ENCODE data around the gene POLA1. TPM values are rescaled to one million over a fixed set of nuclear protein-coding genes. Genes with fewer than 3 reads are reported as not detected.

Gene POLA1
- total and polyA plus RNA-seq, 2 donors (not counting 1 experiment from before 2014, with no cell fraction given): 3.0 to 16.3 TPM

- Histone ChIP-seq H3K9me3 (ENCODE audit: control extremely low read depth in 1 of 3, control insufficient read depth in 2 of 3, insufficient read depth in 1 of 3, low read length in 2 of 3) (no peaks in the 10 kb centered on the region), H3K4me1 (ENCODE audit: control insufficient read depth in 2 of 2, insufficient read depth in 2 of 2, low read length in 2 of 2) (no peaks in the 10 kb centered on the region), H3K27me3 (replicated peaks in 1 of 4; ENCODE audit: control extremely low read depth in 1 of 4, control insufficient read depth in 3 of 4, insufficient read depth in 4 of 4, low read length in 3 of 4) (no peaks in the 10 kb centered on the region), H3K36me3 (replicated peaks in 1 of 2; ENCODE audit: control extremely low read depth in 1 of 2, control insufficient read depth in 1 of 2, extremely low read depth in 1 of 2, insufficient read depth in 2 of 2, low read length in 1 of 2) (peaks cover 0 to 6% of the 10 kb centered on the region in 2 experiments), H2AFZ (ENCODE audit: insufficient read depth, low read depth, low read length, poor library complexity, severe bottlenecking) (no peak overlapping the region), H3K27ac (ENCODE audit: low read length in 2 of 2) (no peak overlapping the region), H3K9ac (ENCODE audit: low read length) (no peak overlapping the region), H3K79me2 (ENCODE audit: control insufficient read depth, insufficient read depth, low read length) (no peaks in the 10 kb centered on the region), H3K4me3 (ENCODE audit: control extremely low read depth in 1 of 5, extremely low read depth in 1 of 5, insufficient read depth in 1 of 5, low read depth in 2 of 5, low read length in 4 of 5) (no peak overlapping the region), H4K20me1 (ENCODE audit: control insufficient read depth, insufficient read depth, low read length, poor library complexity, severe bottlenecking) (no peaks in the 10 kb centered on the region), H3K4me2 (replicated peaks; ENCODE audit: low read depth, low read length, poor library complexity, severe bottlenecking) (no peak overlapping the region)
- no peak overlapping the region for H3K27ac Mint-ChIP-seq
- H3K9me3 Mint-ChIP-seq (ENCODE audit: insufficient read depth): no peaks in the 10 kb centered on the region
- ATAC-seq (ENCODE audit: low read depth) (no peak), DNase-seq (no peak)
- WGBS (ENCODE audit: insufficient coverage): no CpG with 5 or more reads among the region's 5 CpGs
- no peaks in the 10 kb centered on the region for H3K27me3 Mint-ChIP-seq
- TF ChIP-seq CTCF (IDR thresholded peaks at IDR 0.05) (no peak), EZH2 (IDR thresholded peaks at IDR 0.05; ENCODE audit: borderline replicate concordance, insufficient read depth, low read depth, low read length, poor library complexity, severe bottlenecking) (no peak)
- H3K4me3 Mint-ChIP-seq: no peak overlapping the region
- intact Hi-C loops (cut with micrococcal nuclease): no loop called here
- CTCF ChIA-PET: no interaction called here
- POLR2A ChIA-PET: no interaction called here
- H3K4me1 Mint-ChIP-seq: no peaks in the 10 kb centered on the region
Measured at GRCh38 chrX:24768556-24768955, 74.8 kb downstream of the POLA1 start.

- no peak for DNase-seq
- Mint-ChIP-seq H3K27ac (no peak overlapping the region), H3K4me3 (no peak overlapping the region), H3K9me3 (ENCODE audit: insufficient read depth) (no peaks in the 10 kb centered on the region), H3K4me1 (peaks cover 25% of the 10 kb centered on the region), H3K27me3 (no peaks in the 10 kb centered on the region)
- Histone ChIP-seq H4K20me1 (ENCODE audit: control insufficient read depth, insufficient read depth, low read length, poor library complexity, severe bottlenecking) (no peaks in the 10 kb centered on the region), H3K4me3 (ENCODE audit: control extremely low read depth in 1 of 5, extremely low read depth in 1 of 5, insufficient read depth in 1 of 5, low read depth in 2 of 5, low read length in 4 of 5) (no peak overlapping the region), H3K4me2 (replicated peaks; ENCODE audit: low read depth, low read length, poor library complexity, severe bottlenecking) (no peak overlapping the region), H3K9ac (ENCODE audit: low read length) (no peak overlapping the region), H2AFZ (ENCODE audit: insufficient read depth, low read depth, low read length, poor library complexity, severe bottlenecking) (no peak overlapping the region), H3K27ac (ENCODE audit: low read length in 2 of 2) (no peak overlapping the region), H3K27me3 (replicated peaks in 1 of 4; ENCODE audit: control extremely low read depth in 1 of 4, control insufficient read depth in 3 of 4, insufficient read depth in 4 of 4, low read length in 3 of 4) (no peaks in the 10 kb centered on the region), H3K9me3 (ENCODE audit: control extremely low read depth in 1 of 3, control insufficient read depth in 2 of 3, insufficient read depth in 1 of 3, low read length in 2 of 3) (no peaks in the 10 kb centered on the region), H3K79me2 (ENCODE audit: control insufficient read depth, insufficient read depth, low read length) (no peaks in the 10 kb centered on the region), H3K4me1 (ENCODE audit: control insufficient read depth in 2 of 2, insufficient read depth in 2 of 2, low read length in 2 of 2) (peaks cover 6 to 9% of the 10 kb centered on the region in 2 donors), H3K36me3 (replicated peaks in 1 of 2; ENCODE audit: control extremely low read depth in 1 of 2, control insufficient read depth in 1 of 2, extremely low read depth in 1 of 2, insufficient read depth in 2 of 2, low read length in 1 of 2) (no peaks in the 10 kb centered on the region)
- ChIA-PET POLR2A (no interaction called here), CTCF (no interaction called here)
- intact Hi-C loops (cut with micrococcal nuclease): loop anchor here (10.0 kb wide), 1 partner anchor 80 kb away; the partner anchor contains the start of gene POLA1
- no CpG with 5 or more reads among the region's 2 CpGs for WGBS (ENCODE audit: insufficient coverage)
- no peak for ATAC-seq (ENCODE audit: low read depth)
- TF ChIP-seq CTCF (IDR thresholded peaks at IDR 0.05) (no peak), EZH2 (IDR thresholded peaks at IDR 0.05; ENCODE audit: borderline replicate concordance, insufficient read depth, low read depth, low read length, poor library complexity, severe bottlenecking) (no peak)
Measured at GRCh38 chrX:24774650-24775049, 80.9 kb downstream of the POLA1 start.

Measured in B cell (primary cell).